KMS-11 (cell line): ENCODE data around the gene CERCAM.

ENCODE experiments used
- H2AFZ ChIP-seq: fragments of 200-600 bp; sonication (generic); 2 replicates; pipeline ENCODE4 v1.6.1; 2016; ENCODE audit warnings: antibody characterized with exemption, mixed run types, low read depth
- H3K27ac ChIP-seq: fragments of 200-600 bp; sonication (generic); 2 replicates; pipeline ENCODE4 v1.6.1; 2016; ENCODE audit warnings: mild to moderate bottlenecking, mixed run types
- H3K27me3 ChIP-seq: fragments of 200-600 bp; sonication (generic); 2 replicates; pipeline ENCODE4 v1.6.1; 2017; ENCODE audit warnings: mild to moderate bottlenecking, low read depth, mixed run types, moderate library complexity; ENCODE audit not compliant: insufficient read depth
- H3K36me3 ChIP-seq: fragments of 200-600 bp; sonication (generic); 2 replicates; pipeline ENCODE4 v1.6.1; 2017; ENCODE audit warnings: mild to moderate bottlenecking, mixed run types; ENCODE audit not compliant: insufficient read depth
- H3K4me1 ChIP-seq: fragments of 200-600 bp; sonication (generic); 2 replicates; pipeline ENCODE4 v1.6.1; 2016; ENCODE audit warnings: mild to moderate bottlenecking, low read depth, mixed run types; ENCODE audit not compliant: poor library complexity, severe bottlenecking
- H3K4me2 ChIP-seq: fragments of 200-600 bp; sonication (generic); 2 replicates; pipeline ENCODE4 v1.7.0; 2016; ENCODE audit warnings: mild to moderate bottlenecking, mixed run types
- H3K4me3 ChIP-seq: fragments of 200-600 bp; sonication (generic); IDR thresholded peaks from 2 replicates; pipeline ENCODE4 v1.6.1; 2017; ENCODE audit warnings: low read depth, low read length, mixed read lengths; ENCODE audit not compliant: insufficient read depth
- H3K79me2 ChIP-seq: fragments of 200-600 bp; sonication (generic); 2 replicates; pipeline ENCODE4 v1.6.1; 2016; ENCODE audit warnings: low read depth, mixed run types; ENCODE audit not compliant: insufficient read depth
- H3K9ac ChIP-seq: fragments of 200-600 bp; sonication (generic); 2 replicates; pipeline ENCODE4 v1.6.1; 2016; ENCODE audit warnings: mild to moderate bottlenecking, mixed run types
- H4K20me1 ChIP-seq: fragments of 200-600 bp; sonication (generic); 2 replicates; pipeline ENCODE4 v1.6.1; 2016; ENCODE audit warnings: mild to moderate bottlenecking, mixed run types; ENCODE audit not compliant: insufficient read depth
- CTCF ChIP-seq: fragments of 200-600 bp; sonication (generic); conservative IDR thresholded peaks from 2 replicates; pipeline ENCODE4 v1.6.1; 2017; ENCODE audit warnings: low read depth, mild to moderate bottlenecking, antibody characterized with exemption, low read length, moderate library complexity, mixed read lengths

The CERCAM gene

GRCh38 chr9:128486201-128486600 is 65.5 kb downstream of the CERCAM start:
- Histone ChIP-seq H3K36me3 (no peaks in the 10 kb centered on the region), H3K27me3 (no peaks in the 10 kb centered on the region), H3K4me1 (no peaks in the 10 kb centered on the region), H2AFZ (no peak overlapping the region), H3K79me2 (no peaks in the 10 kb centered on the region), H3K4me2 (no peak overlapping the region), H4K20me1 (no peaks in the 10 kb centered on the region), H3K9ac (no peak overlapping the region), H3K4me3 (no peak overlapping the region), H3K27ac (no peak overlapping the region)
- TF ChIP-seq CTCF, result no peak
